GM19468 (cell line): ENCODE measurements around the gene SYTL3.
"Not testable (repeated sequence)": the region's sequence is repeated elsewhere in the genome, so short reads cannot be mapped to it uniquely, and the experiment has no call there.

ENCODE experiments used
- ATAC-seq: cut with Tn5 transposase; IDR thresholded peaks from one replicate; pipeline ENCODE4 v1.9.1; 2021; ENCODE audit warnings: mild to moderate bottlenecking, moderate library complexity, moderate number of reproducible peaks; ENCODE audit not compliant: unreplicated experiment; ENCODE audit errors: extremely low read depth

SYTL3 gene

GRCh38 chr6:158784505-158784904, 134.7 kb downstream of the SYTL3 start:
- no peak for ATAC-seq

DNA sequence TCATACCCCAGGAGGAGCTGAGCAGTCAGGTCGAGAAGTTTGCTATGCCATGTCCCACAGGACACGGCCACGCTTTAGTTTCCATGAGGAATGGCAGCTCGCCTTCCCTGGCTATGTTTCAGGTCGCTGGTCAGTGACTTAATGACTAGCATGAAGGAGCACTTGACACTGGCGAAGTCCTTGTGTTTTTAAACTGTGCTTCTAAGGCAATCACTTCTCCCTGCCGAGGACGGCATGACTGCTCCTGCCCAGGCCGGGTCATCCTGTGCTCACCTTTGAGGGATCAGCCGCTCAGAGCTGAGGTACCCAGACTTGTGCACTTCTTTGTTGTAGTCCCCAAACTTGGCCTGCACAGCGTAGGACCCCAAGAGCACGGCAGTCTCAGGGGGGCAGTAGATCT, 135.2 kb downstream of the SYTL3 start:
- no peak for ATAC-seq

GRCh38 chr6:158786645-158787304, 136.9 kb downstream of the SYTL3 start:
- no peak for ATAC-seq

DNA sequence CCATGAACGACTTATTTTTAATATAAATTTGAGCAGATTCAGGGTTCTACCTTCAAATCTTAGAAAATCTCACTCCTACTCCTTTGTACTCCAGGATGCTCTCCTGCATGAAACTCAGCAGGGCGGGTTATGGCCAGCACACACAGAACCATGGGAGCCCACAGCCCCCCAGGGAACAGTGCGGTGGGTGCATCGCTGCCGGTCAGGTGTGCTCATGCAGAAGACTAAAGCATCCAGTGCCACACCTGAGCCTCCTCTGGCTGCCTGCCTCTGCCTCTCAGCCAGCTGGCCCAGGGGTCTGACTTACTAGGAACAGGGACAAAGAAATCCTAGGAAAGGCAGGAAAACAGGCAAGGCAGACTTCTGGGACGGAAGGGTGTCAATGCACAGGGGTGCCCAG, 137.5 kb downstream of the SYTL3 start:
- ATAC-seq = no peak

DNA sequence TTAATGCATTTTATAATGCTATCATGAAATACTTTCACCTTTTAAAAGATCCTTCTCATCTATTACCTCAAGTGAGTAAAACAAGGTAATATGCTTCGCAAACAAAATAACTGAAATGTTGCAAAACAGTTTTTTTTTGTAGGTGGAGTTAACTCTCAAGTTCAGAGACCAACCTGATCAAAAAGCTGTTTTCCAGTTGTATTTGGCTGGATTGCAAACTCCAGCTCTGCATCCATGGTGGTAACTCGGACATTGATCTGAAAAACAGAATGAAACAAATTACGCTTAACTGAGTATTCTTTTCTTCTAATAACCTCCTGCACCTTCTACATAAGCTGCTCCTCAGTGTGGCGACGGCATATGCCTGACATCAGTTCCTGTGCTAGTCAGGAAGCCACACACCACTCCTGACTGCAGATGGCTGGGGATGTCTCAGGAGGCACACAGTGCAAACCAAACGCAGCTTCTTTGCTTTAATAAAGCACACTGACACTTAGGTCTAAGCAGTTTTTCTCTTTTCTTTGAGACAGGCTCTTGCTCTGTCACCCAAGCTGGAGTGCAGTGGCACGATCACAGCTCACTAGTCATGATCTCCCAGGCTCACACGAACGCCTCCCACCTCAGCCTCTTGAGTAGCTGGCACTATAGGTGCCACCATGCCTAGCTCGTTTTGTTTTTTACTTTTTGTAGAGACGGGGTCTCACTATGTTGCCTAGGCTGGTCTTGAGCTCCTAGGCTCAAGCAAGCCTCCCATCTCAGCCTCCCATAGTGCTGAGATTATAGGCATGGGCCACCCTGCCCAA, 139.5 kb downstream of the SYTL3 start:
- no peak for ATAC-seq

- no peak for ATAC-seq
These were observed 141.5 kb downstream of the SYTL3 start for GRCh38 chr6:158791274-158791855.

- ATAC-seq = not testable (repeated sequence)
These were observed 142.7 kb downstream of the SYTL3 start for GRCh38 chr6:158792505-158792904.

- no peak for ATAC-seq
These were observed 143.6 kb downstream of the SYTL3 start for GRCh38 chr6:158793432-158793831.

DNA sequence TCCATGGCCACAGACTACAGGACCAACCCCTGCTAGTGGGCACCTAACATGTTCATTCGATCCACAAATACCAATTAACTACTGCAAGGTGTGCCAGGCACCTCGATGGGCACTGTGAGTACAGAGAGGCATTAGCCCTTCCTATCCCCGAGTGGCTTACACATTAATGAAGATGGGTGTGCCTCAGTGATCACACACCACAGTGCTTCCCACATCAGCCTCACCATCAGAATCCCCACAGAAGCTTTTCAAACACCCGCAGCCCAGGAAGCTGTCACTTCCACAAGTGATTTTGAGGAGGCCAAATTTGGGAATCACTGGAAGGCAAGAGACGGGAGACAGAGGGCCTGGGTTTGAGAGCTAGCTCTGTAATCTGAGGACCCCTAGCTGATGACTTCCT, 145.7 kb downstream of the SYTL3 start:
- no peak for ATAC-seq

DNA sequence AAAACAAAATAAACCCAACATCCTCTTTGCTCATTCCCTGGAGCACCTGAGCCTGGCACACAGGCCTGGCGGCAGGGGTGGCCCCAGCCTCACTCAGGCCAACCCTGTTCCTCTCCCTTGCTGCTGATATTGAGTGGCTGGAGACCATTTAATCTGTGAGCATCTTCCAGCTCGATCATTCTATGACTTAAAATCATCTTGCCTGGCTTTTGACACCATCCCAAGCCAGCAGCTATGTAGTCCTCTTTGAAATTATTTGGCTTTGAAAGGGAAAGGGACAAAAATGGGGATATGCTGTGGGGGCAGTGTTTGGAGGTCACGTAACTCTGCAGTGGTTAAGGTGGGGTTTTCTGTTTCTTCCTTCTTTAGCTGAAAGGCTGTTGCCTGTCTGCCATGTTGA, 146.5 kb downstream of the SYTL3 start:
- no peak for ATAC-seq

DNA sequence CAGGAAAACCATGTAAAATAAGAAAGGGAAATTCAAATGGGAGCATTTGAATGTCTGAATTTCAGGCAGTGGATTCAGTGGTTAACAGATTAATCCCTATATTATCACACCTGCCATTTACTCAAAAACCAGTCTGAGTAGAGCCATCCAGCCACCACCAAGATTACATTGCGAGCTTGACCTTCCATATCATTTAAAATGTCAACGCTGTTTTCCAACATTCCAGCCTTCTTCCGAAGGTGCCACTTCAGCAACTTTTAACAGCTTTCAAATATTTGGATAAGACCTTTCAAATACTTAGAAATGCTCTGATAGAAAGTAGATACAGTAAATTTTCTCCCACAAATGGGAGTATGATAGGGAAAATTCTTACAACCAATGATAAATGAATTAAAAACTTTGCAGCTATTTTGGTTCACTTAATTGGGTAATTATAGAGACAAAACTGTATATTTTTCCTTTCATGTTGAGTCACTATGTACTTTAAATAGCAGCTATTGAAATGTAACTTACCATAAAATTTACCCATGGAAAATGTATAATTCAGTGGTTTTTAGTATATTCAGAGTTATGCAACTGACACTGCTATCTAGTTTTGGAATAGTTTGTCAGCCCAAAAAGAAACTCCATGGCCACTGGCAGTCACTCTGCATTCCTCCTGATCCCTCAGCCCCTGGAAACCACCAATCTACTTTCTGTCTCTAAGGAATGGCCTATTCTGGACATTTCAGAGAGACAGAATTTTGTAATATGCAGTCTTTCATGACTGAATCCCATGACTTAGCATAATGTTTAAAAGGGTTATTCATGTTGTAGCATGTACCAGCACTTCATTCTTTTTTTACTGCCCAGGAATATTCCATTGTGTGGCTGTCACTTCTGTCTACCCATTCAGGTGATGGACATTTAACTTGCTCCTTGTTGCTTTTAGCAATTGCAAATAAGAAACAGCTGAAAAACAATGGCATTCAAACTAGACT, 147.8 kb downstream of the SYTL3 start:
- no peak for ATAC-seq

DNA sequence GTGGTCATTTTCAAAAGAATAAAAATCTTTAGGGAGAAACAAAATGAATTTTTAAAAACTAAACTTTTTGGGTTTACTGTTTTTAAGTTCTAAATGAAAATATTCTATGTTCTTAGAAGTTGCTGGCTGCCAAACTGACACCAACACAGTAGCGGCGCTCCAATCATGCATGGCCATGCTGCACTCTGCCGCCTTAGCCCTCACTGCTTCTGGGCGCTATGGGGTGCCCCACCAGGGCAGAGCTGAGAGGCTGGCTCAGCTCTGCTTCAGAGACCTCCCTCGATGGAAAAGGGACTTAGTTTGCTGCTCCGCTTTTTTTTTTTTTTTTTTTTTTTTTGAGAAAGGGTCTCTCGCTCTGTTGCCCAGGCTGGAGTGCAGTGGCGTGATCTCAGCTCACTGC, 148.5 kb downstream of the SYTL3 start:
- no peak for ATAC-seq

GRCh38 chr6:158799051-158799792, 149.4 kb downstream of the SYTL3 start:
- no peak for ATAC-seq

GRCh38 chr6:158801655-158802294, 151.9 kb downstream of the SYTL3 start:
- no peak for ATAC-seq

DNA sequence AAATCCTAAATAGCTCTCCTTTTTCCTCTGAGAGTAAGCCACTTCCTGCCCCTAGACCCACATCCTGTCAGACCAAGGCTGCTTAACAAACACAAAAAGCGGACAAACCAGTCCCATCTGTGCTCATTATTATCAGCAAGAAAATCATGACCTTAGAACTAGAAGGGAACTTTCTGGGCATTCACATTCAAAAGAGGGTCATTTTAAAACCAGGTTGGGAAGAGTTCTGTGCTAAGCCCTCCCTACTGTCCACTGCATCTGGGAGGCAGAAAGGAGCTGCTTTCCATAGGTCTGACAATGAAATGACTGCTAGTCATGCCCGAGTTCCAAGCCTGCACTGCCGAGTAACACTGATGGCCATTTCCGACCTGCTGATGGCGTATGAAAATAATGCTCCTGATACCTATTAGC, 153.9 kb downstream of the SYTL3 start:
- peak; percentile 31 for ATAC-seq

DNA sequence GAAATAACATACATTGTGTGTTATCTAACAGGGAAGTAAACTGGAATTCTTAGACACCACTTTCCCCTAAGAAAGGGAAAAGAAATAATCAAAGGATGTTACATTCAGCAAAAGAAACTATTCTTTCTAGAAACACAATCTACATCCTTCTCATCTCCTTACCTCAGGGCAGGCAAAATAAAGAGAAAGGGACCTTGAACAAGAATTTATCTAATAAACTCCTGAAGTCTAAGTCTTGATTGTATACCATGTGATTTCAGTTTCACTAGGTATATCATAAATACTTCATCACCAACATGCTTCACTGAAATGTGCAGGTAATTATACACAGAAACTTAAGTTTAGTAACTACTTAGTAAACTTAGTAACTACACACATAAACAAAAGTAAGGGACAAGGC, 154.4 kb downstream of the SYTL3 start:
- no peak for ATAC-seq

DNA sequence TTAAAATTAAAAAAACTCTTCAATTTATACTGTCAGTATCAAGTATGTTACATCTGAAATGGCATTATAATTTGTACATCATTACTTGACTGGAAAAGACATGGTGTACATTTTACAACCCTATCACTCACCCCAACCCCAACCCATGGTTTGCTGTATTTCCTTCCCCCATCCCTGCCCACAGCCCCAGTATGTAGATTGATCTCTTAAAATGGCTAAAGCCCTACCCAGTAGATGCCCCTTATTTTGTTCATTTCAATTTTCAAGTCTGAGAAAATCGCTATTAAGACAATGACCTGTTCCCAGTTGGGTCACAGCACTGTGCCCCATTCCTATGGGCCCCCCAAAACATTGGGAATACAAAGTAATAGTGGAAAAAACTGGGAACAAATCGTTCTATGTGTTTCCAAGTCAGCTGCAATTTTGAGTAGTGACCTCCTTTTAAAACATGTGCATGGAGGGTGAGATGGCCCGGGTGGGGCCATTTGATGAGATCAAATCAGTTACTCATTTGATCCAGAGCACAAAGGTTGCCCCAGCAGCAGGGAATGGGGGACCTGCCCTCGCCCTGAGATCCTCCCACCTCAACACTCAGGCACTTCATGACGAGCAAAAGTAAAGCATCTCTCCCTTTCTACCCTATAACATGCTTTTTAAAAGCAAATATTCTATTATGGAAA, 156.0 kb downstream of the SYTL3 start:
- ATAC-seq = no peak
